Neural progenitor cell (in vitro differentiated cells): Measurements from ENCODE around the gene ZXDB. TPM values are rescaled to one million over a fixed set of nuclear protein-coding genes. Genes with fewer than 3 reads are reported as not detected.

Source experiments
- DNase-seq: peaks from one replicate; pipeline ENCODE4 v3.0.0-alpha.2; 2016; ENCODE audit warnings: low spot score
- H2AFZ ChIP-seq: fragments of 200-600 bp; sonication (generic); replicated peaks from 2 replicates; pipeline ENCODE4 v1.6.1; 2016; ENCODE audit warnings: antibody characterized with exemption
- H3F3A ChIP-seq: fragments of 200-600 bp; sonication (generic); 2 replicates; pipeline ENCODE4 v1.6.1; 2016; ENCODE audit warnings: antibody characterized with exemption, low read depth
- H3K27ac ChIP-seq: fragments of 200-600 bp; sonication (generic); 2 replicates; pipeline ENCODE4 v1.5.1; 2016; ENCODE audit warnings: mild to moderate bottlenecking
- H3K27me3 ChIP-seq: fragments of 200-600 bp; sonication (generic); 2 replicates; pipeline ENCODE4 v1.6.1; 2016; ENCODE audit warnings: mild to moderate bottlenecking, moderate library complexity
- H3K36me3 ChIP-seq: fragments of 200-600 bp; sonication (generic); 2 replicates; pipeline ENCODE4 v1.5.1; 2016
- H3K4me1 ChIP-seq: fragments of 200-600 bp; sonication (generic); 2 replicates; pipeline ENCODE4 v1.6.1; 2016; ENCODE audit warnings: mixed run types
- H3K4me2 ChIP-seq: fragments of 200-600 bp; sonication (generic); 2 replicates; pipeline ENCODE4 v1.6.1; 2016
- H3K4me3 ChIP-seq: fragments of 200-600 bp; sonication (generic); 2 replicates; pipeline ENCODE4 v1.5.1; 2016
- H3K79me2 ChIP-seq: fragments of 200-600 bp; sonication (generic); 2 replicates; pipeline ENCODE4 v1.6.1; 2016; ENCODE audit warnings: low read depth
- H3K9ac ChIP-seq: fragments of 200-600 bp; sonication (generic); 2 replicates; pipeline ENCODE4 v1.6.1; 2016
- H3K9me3 ChIP-seq: fragments of 200-600 bp; sonication (generic); 2 replicates; pipeline ENCODE4 v1.5.1; 2016; ENCODE audit warnings: low read depth
- H4K20me1 ChIP-seq: fragments of 200-600 bp; sonication (generic); 2 replicates; pipeline ENCODE4 v1.6.1; 2016; ENCODE audit warnings: low read depth
- H3K27ac Mint-ChIP-seq: 3 replicates; pipeline ENCODE4 v1.8.0; 2021; ENCODE audit warnings: mixed read lengths
- H3K27me3 Mint-ChIP-seq: 2 replicates; pipeline ENCODE4 v1.8.0; 2022; ENCODE audit warnings: low read depth, mild to moderate bottlenecking, inconsistent platforms, moderate library complexity, mixed read lengths; ENCODE audit not compliant: insufficient read depth
- H3K36me3 Mint-ChIP-seq: 3 replicates; pipeline ENCODE4 v1.8.0; 2021; ENCODE audit warnings: mixed read lengths
- H3K4me1 Mint-ChIP-seq: 3 replicates; pipeline ENCODE4 v1.8.0; 2021; ENCODE audit warnings: mixed read lengths
- H3K4me3 Mint-ChIP-seq: 3 replicates; pipeline ENCODE4 v1.8.0; 2021; ENCODE audit warnings: mild to moderate bottlenecking, moderate library complexity, mixed read lengths
- H3K9me3 Mint-ChIP-seq: 3 replicates; pipeline ENCODE4 v1.8.0; 2020; ENCODE audit warnings: mixed read lengths
- EZH2 ChIP-seq: fragments of 200-600 bp; sonication (generic); IDR thresholded peaks from 2 replicates; pipeline ENCODE4 v1.6.1; 2017; ENCODE audit warnings: antibody characterized with exemption, mild to moderate bottlenecking, moderate library complexity
- EZH2phosphoT487 ChIP-seq: fragments of 200-600 bp; sonication (generic); IDR thresholded peaks from 2 replicates; pipeline ENCODE4 v1.6.1; 2017; ENCODE audit warnings: antibody characterized with exemption
- total RNA-seq: library from RNA; depleted of rRNA; stranded (reverse); fragments of >200 nt; gene quantifications from 2 replicates; pipeline ENCODE4 v1.2.3, GENCODE V29; 2015; ENCODE audit warnings: low replicate concordance
- TF ChIP-seq, protein P1 (sequence below): fragments of 200-600 bp; sonication (generic); IDR thresholded peaks from 2 replicates; pipeline ENCODE4 v1.5.1; 2017; ENCODE audit warnings: antibody characterized with exemption, mild to moderate bottlenecking

The ZXDB gene
- total RNA-seq, 1 donor from 2014 or later = 8.3 TPM

DNA sequence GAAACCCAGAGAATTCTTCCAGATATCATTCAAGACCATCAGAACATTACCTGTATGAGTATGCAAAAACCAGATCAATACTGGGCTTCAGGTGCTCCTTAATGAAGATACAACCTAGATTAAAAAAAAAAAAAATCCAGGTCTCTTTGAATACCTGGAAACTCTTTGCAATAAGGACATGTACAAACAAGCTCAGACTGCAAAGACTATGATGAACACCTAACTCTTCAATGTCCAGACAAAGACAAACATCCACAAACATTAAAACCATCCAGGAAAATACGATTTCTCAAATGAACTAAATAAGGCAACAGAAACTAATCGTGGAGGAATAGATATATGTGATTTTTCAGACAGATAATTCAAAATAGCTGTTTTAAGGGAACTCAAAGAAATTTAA, 49.5 kb downstream of the ZXDB start:
- Histone ChIP-seq H3F3A (no peaks in the 10 kb centered on the region), H3K9ac (no peak overlapping the region), H3K79me2 (no peaks in the 10 kb centered on the region), H3K4me1 (no peaks in the 10 kb centered on the region), H3K36me3 (no peaks in the 10 kb centered on the region), H3K4me2 (no peak overlapping the region), H2AFZ (no peak overlapping the region), H3K9me3 (peaks cover 17% of the 10 kb centered on the region), H3K27ac (no peak overlapping the region), H3K27me3 (no peaks in the 10 kb centered on the region), H4K20me1 (no peaks in the 10 kb centered on the region), H3K4me3 (no peak overlapping the region)
- Mint-ChIP-seq H3K27ac (no peak overlapping the region), H3K27me3 (no peaks in the 10 kb centered on the region), H3K4me1 (no peaks in the 10 kb centered on the region), H3K9me3 (peaks cover 6% of the 10 kb centered on the region), H3K36me3 (no peaks in the 10 kb centered on the region), H3K4me3 (no peak overlapping the region)
- no peak for DNase-seq
- no peak for TF ChIP-seq EZH2phosphoT487
- TF ChIP-seq EZH2 = no peak
- TF ChIP-seq, protein P1, sequence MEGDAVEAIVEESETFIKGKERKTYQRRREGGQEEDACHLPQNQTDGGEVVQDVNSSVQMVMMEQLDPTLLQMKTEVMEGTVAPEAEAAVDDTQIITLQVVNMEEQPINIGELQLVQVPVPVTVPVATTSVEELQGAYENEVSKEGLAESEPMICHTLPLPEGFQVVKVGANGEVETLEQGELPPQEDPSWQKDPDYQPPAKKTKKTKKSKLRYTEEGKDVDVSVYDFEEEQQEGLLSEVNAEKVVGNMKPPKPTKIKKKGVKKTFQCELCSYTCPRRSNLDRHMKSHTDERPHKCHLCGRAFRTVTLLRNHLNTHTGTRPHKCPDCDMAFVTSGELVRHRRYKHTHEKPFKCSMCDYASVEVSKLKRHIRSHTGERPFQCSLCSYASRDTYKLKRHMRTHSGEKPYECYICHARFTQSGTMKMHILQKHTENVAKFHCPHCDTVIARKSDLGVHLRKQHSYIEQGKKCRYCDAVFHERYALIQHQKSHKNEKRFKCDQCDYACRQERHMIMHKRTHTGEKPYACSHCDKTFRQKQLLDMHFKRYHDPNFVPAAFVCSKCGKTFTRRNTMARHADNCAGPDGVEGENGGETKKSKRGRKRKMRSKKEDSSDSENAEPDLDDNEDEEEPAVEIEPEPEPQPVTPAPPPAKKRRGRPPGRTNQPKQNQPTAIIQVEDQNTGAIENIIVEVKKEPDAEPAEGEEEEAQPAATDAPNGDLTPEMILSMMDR = no peak

DNA sequence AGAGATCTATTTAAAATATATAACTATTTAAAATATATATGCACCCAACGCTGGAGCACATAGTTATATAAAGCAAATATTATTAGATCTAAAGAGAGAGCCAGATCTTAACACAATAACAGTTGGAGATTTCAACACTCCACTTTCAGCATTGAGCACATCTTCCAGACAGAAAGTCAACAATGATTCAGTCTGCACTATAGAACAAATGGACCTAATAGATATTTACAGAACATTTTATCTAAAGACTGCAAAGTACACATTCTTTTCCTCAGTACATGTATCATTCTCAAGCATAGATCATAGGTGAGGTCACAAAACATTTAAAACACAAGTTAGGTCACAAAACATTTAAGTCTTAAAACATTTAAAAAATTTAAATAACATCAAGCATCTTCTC, 51.9 kb downstream of the ZXDB start:
- Mint-ChIP-seq H3K27me3 (no peaks in the 10 kb centered on the region), H3K36me3 (no peaks in the 10 kb centered on the region), H3K9me3 (peaks cover 2% of the 10 kb centered on the region), H3K27ac (no peak overlapping the region), H3K4me1 (no peaks in the 10 kb centered on the region), H3K4me3 (no peak overlapping the region)
- H3K27ac ChIP-seq = no peak overlapping the region
- DNase-seq = no peak
- no peaks in the 10 kb centered on the region for H3K79me2 ChIP-seq
- no peaks in the 10 kb centered on the region for H3K27me3 ChIP-seq
- no peak overlapping the region for H3K4me2 ChIP-seq
- H3K4me3 ChIP-seq = no peak overlapping the region
- no peaks in the 10 kb centered on the region for H3K4me1 ChIP-seq
- H3F3A ChIP-seq = no peaks in the 10 kb centered on the region
- no peak overlapping the region for H2AFZ ChIP-seq
- no peak for TF ChIP-seq EZH2
- H3K36me3 ChIP-seq = no peaks in the 10 kb centered on the region
- no peak overlapping the region for H3K9ac ChIP-seq
- peaks cover 13% of the 10 kb centered on the region for H3K9me3 ChIP-seq
- H4K20me1 ChIP-seq = no peaks in the 10 kb centered on the region

DNA sequence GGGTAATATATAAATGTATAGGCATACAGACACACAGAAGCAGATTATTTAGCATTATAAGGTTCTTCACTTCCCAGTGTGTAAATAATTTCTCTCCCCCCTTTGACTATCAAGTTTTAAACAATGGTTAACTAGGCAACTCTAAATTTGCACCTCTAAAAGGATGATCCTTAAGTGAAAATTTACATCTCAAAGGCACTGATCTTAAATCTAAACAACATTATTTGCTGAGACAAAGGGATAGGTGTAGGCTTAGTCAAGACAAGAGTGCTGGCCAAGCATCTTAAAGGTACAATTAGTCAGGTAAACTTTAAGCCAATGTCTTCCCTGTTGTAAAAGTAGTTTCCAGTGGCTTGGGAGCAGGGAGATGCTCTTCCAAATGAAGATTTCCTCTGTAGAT, 55.2 kb downstream of the ZXDB start:
- peaks cover 9% of the 10 kb centered on the region for H3K9me3 ChIP-seq
- H2AFZ ChIP-seq = no peak overlapping the region
- H3K4me3 ChIP-seq = no peak overlapping the region
- H3K27me3 Mint-ChIP-seq = peaks cover 2% of the 10 kb centered on the region
- no peak overlapping the region for H3K9ac ChIP-seq
- H3F3A ChIP-seq = no peaks in the 10 kb centered on the region
- H3K4me1 ChIP-seq = peaks cover 8% of the 10 kb centered on the region
- H3K27ac ChIP-seq = no peak overlapping the region
- no peak overlapping the region for H3K27ac Mint-ChIP-seq
- no peaks in the 10 kb centered on the region for H4K20me1 ChIP-seq
- no peak for DNase-seq
- no peaks in the 10 kb centered on the region for H3K27me3 ChIP-seq
- H3K4me1 Mint-ChIP-seq = no peaks in the 10 kb centered on the region
- H3K9me3 Mint-ChIP-seq = peaks cover 3% of the 10 kb centered on the region
- no peaks in the 10 kb centered on the region for H3K36me3 Mint-ChIP-seq
- H3K4me3 Mint-ChIP-seq = no peak overlapping the region
- TF ChIP-seq, protein P1 = no peak
- no peaks in the 10 kb centered on the region for H3K36me3 ChIP-seq
- no peaks in the 10 kb centered on the region for H3K79me2 ChIP-seq
- no peak overlapping the region for H3K4me2 ChIP-seq

Other genes with a start within 250 kb of the ZXDB start
- not detected in 2 replicates for gene NLRP2B, start 88.2 kb downstream of the ZXDB start, total RNA-seq